GM19193 (cell line): ENCODE data around the gene MARK3.

Experiments
- POLR2A ChIP-seq: IDR thresholded peaks from 4 replicates; pipeline ENCODE4 v1.6.1; 2011; ENCODE audit not compliant: insufficient read depth, insufficient read length; ENCODE audit errors: extremely low read depth

The MARK3 gene

GRCh38 chr14:103433916-103434563, 48.8 kb downstream of the MARK3 start:
- no peak for TF ChIP-seq POLR2A

GRCh38 chr14:103434868-103435442, 49.7 kb downstream of the MARK3 start:
- TF ChIP-seq POLR2A = no peak

GRCh38 chr14:103436533-103436932, 51.3 kb downstream of the MARK3 start:
- no peak for TF ChIP-seq POLR2A

GRCh38 chr14:103442288-103442687, 57.1 kb downstream of the MARK3 start:
- no peak for TF ChIP-seq POLR2A

GRCh38 chr14:103443111-103443510, 57.9 kb downstream of the MARK3 start:
- no peak for TF ChIP-seq POLR2A

GRCh38 chr14:103444837-103445524, 59.8 kb downstream of the MARK3 start:
- TF ChIP-seq POLR2A = no peak

- TF ChIP-seq POLR2A = no peak
Observed at GRCh38 chr14:103445806-103446205, 60.6 kb downstream of the MARK3 start.

- TF ChIP-seq POLR2A = no peak
Observed at GRCh38 chr14:103448097-103448496, 62.9 kb downstream of the MARK3 start.

- TF ChIP-seq POLR2A = no peak
Observed at GRCh38 chr14:103449634-103450161, 64.5 kb downstream of the MARK3 start.

- no peak for TF ChIP-seq POLR2A
Observed at GRCh38 chr14:103450416-103450815, 65.2 kb downstream of the MARK3 start.

- TF ChIP-seq POLR2A = no peak
Observed at GRCh38 chr14:103451401-103451800, 66.2 kb downstream of the MARK3 start.

- TF ChIP-seq POLR2A = no peak
Observed at GRCh38 chr14:103453791-103454190, 68.6 kb downstream of the MARK3 start.

- TF ChIP-seq POLR2A = no peak
Observed at GRCh38 chr14:103456167-103456835, 71.1 kb downstream of the MARK3 start.

- no peak for TF ChIP-seq POLR2A
Observed at GRCh38 chr14:103460415-103460814, 75.2 kb downstream of the MARK3 start.

- no peak for TF ChIP-seq POLR2A
Observed at GRCh38 chr14:103463149-103463548, 77.9 kb downstream of the MARK3 start.
